ENCODE data around the gene GFI1B. TPM values are rescaled to one million over a fixed set of nuclear protein-coding genes. Genes with fewer than 3 reads are reported as not detected.

GFI1B gene
- total and polyA plus RNA-seq, 4 donors: 0.05 to 53.6 TPM; not detected in 2

DNA sequence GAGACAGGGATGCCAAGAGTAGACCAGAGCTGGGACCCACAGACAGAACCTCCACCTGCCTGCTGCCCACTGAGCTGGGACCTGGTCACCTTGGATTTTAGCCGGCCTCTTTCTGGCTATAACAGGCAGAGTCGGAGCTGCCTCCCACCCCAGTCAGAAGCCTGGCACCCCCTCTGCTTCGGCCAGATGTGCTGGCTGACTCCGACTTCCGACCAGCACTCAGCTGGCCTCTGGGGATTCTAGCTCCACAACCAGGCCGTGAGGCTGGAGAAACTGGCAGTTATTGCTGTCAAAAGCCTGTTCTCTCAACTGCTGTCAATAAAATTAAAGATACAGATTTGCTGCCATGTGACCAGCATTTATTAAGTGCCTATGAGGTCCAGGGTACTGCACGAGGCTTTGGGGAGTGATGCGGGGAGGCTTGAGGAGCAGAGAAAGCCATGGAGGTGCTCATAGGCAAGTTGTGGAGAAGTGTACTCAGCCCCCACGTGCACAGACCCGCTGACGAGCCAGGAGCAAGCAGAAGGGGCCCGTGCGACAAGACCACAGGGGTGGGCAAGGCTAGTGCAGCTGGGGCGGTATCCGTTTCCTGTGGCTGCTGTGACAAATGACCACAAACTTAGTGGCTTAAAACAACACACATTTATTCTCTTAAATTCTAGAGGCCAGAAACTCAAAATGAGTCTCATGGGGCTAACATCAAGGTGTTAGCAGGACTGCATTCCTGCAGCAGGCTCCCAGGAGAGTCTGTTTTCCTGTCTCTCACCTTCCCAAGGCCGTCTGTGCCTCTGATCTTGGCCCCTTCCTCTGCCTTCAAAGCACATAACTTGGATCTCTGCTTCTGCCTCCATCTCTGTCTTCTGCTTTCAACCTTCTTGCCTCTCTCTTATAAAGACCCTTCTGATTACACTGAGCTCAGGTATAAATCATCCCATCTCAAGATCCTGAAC lies 13.1 kb downstream of the GFI1B start:
- Histone ChIP-seq H3K9ac (ENCODE audit: low read depth in 1 of 2, low read length in 2 of 2) (no peak overlapping the region), H3K4me3 (ENCODE audit: low read depth in 1 of 3, low read length in 3 of 3) (no peak overlapping the region), H3K9me3 (ENCODE audit: control insufficient read depth in 4 of 4, low read length in 3 of 4) (no peaks in the 10 kb centered on the region), H3K27me3 (ENCODE audit: control insufficient read depth in 4 of 4, insufficient read depth in 4 of 4, low read length in 3 of 4) (peaks cover 0 to 2% (median 0%) of the 10 kb centered on the region in 4 donors), H3K4me1 (ENCODE audit: control insufficient read depth in 4 of 4, insufficient read depth in 4 of 4, low read length in 3 of 4) (no peaks in the 10 kb centered on the region), H3K36me3 (ENCODE audit: control insufficient read depth in 4 of 4, insufficient read depth in 3 of 4, low read depth in 1 of 4, low read length in 3 of 4) (no peaks in the 10 kb centered on the region), H3K27ac (ENCODE audit: low read depth in 1 of 2, low read length in 2 of 2) (no peak overlapping the region)
- WGBS: 61% methylated on average over 16 of the region's 16 CpGs
- no peak for DNase-seq (ENCODE audit: low spot score)
- no peak for TF ChIP-seq EGR1 (IDR thresholded peaks at IDR 0.05; ENCODE audit: low read depth in 2 of 2)
- TF ChIP-seq MAX (IDR thresholded peaks at IDR 0.05): no peak
- TF ChIP-seq, protein P1, sequence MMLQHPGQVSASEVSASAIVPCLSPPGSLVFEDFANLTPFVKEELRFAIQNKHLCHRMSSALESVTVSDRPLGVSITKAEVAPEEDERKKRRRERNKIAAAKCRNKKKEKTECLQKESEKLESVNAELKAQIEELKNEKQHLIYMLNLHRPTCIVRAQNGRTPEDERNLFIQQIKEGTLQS (IDR thresholded peaks at IDR 0.05): no peak
- TF ChIP-seq FOXA1 (IDR thresholded peaks at IDR 0.05): no peak
- TF ChIP-seq RXRA (IDR thresholded peaks at IDR 0.05): no peak
- TF ChIP-seq JUND (IDR thresholded peaks at IDR 0.05): no peak
- no peak for TF ChIP-seq NR2F2 (IDR thresholded peaks at IDR 0.05)
- TF ChIP-seq CTCF (IDR thresholded peaks at IDR 0.05; ENCODE audit: low read depth, low read length, missing input control): no peak
- TF ChIP-seq YY1 (IDR thresholded peaks at IDR 0.05): no peak
- TF ChIP-seq HNF4A (conservative IDR thresholded peaks at IDR 0.05): no peak

- no peak for DNase-seq (ENCODE audit: low spot score)
- 35% methylated on average over 14 of the region's 14 CpGs for WGBS
- no peaks in the 10 kb centered on the region for H3K4me1 ChIP-seq (ENCODE audit: control insufficient read depth in 4 of 4, insufficient read depth in 4 of 4, low read length in 3 of 4)
- H3K9me3 ChIP-seq (ENCODE audit: control insufficient read depth in 4 of 4, low read length in 3 of 4): no peaks in the 10 kb centered on the region
- no peak overlapping the region for H3K4me3 ChIP-seq (ENCODE audit: low read depth in 1 of 3, low read length in 3 of 3)
- H3K27me3 ChIP-seq (ENCODE audit: control insufficient read depth in 4 of 4, insufficient read depth in 4 of 4, low read length in 3 of 4): peaks cover 0 to 2% (median 1%) of the 10 kb centered on the region in 4 donors
- no peak for TF ChIP-seq MAX (IDR thresholded peaks at IDR 0.05)
- no peak for TF ChIP-seq CTCF (IDR thresholded peaks at IDR 0.05; ENCODE audit: low read depth, low read length, missing input control)
- TF ChIP-seq FOXA2 (IDR thresholded peaks at IDR 0.05): no peak
- TF ChIP-seq HNF4G (IDR thresholded peaks at IDR 0.05): no peak
- no peak for TF ChIP-seq YY1 (IDR thresholded peaks at IDR 0.05)
- no peak for TF ChIP-seq JUND (IDR thresholded peaks at IDR 0.05)
- TF ChIP-seq FOXA1 (IDR thresholded peaks at IDR 0.05): no peak
- TF ChIP-seq, protein P1 (IDR thresholded peaks at IDR 0.05): no peak
- TF ChIP-seq RAD21 (IDR thresholded peaks at IDR 0.05): no peak
- no peak for TF ChIP-seq TAF1 (conservative IDR thresholded peaks at IDR 0.05)
- TF ChIP-seq EGR1 (IDR thresholded peaks at IDR 0.05; ENCODE audit: low read depth in 2 of 2): no peak
- no peak overlapping the region for H3K27ac ChIP-seq (ENCODE audit: low read depth in 1 of 2, low read length in 2 of 2)
- no peak overlapping the region for H3K9ac ChIP-seq (ENCODE audit: low read depth in 1 of 2, low read length in 2 of 2)
- no peaks in the 10 kb centered on the region for H3K36me3 ChIP-seq (ENCODE audit: control insufficient read depth in 4 of 4, insufficient read depth in 3 of 4, low read depth in 1 of 4, low read length in 3 of 4)
These were observed 15.0 kb downstream of the GFI1B start for GRCh38 chr9:132993511-132993939.
